ENCODE data around the gene CEP112. TPM values are rescaled to one million over a fixed set of nuclear protein-coding genes. Genes with fewer than 3 reads are reported as not detected.

Gene CEP112
- total RNA-seq, 1 donor from 2014 or later, result 3.8 TPM

- ChIA-PET CTCF (no interaction called here), POLR2A (no interaction called here)
- Mint-ChIP-seq H3K27ac (no peak overlapping the region), H3K27me3 (no peaks in the 10 kb centered on the region), H3K4me3 (no peak overlapping the region), H3K4me1 (no peaks in the 10 kb centered on the region), H3K36me3 (ENCODE audit: low read depth) (no peaks in the 10 kb centered on the region), H3K9me3 (peaks cover 3% of the 10 kb centered on the region)
- ATAC-seq (ENCODE audit: low read depth), result no peak
- no peak for TF ChIP-seq CTCF (IDR thresholded peaks at IDR 0.05)
- no peak for DNase-seq
- intact Hi-C loops (cut with micrococcal nuclease), result no loop called here
Measured at GRCh38 chr17:65941356-65941899, 250.5 kb downstream of the CEP112 start.

GRCh38 chr17:65936013-65936412 lies 255.9 kb downstream of the CEP112 start:
- Mint-ChIP-seq H3K36me3 (ENCODE audit: low read depth) (no peaks in the 10 kb centered on the region), H3K4me3 (no peak overlapping the region), H3K27ac (no peak overlapping the region), H3K27me3 (no peaks in the 10 kb centered on the region), H3K9me3 (peaks cover 20% of the 10 kb centered on the region), H3K4me1 (peaks cover 6% of the 10 kb centered on the region)
- no peak for TF ChIP-seq CTCF (IDR thresholded peaks at IDR 0.05)
- intact Hi-C loops (cut with micrococcal nuclease), result no loop called here
- no peak for DNase-seq
- ChIA-PET CTCF (no interaction called here), POLR2A (no interaction called here)
- no peak for ATAC-seq (ENCODE audit: low read depth)

- DNase-seq (no peak), ATAC-seq (ENCODE audit: low read depth) (no peak)
- H3K9me3 Mint-ChIP-seq, result peaks cover 17% of the 10 kb centered on the region
- TF ChIP-seq CTCF (IDR thresholded peaks at IDR 0.05), result no peak
- H3K27me3 Mint-ChIP-seq, result no peaks in the 10 kb centered on the region
- ChIA-PET POLR2A (no interaction called here), CTCF (no interaction called here)
- intact Hi-C loops (cut with micrococcal nuclease), result no loop called here
- no peak overlapping the region for H3K27ac Mint-ChIP-seq
- H3K4me3 Mint-ChIP-seq, result no peak overlapping the region
- H3K4me1 Mint-ChIP-seq, result peaks cover 6% of the 10 kb centered on the region
- no peaks in the 10 kb centered on the region for H3K36me3 Mint-ChIP-seq (ENCODE audit: low read depth)
Measured at GRCh38 chr17:65933290-65933689, 258.6 kb downstream of the CEP112 start.

- DNase-seq (no peak), ATAC-seq (ENCODE audit: low read depth) (no peak)
- Mint-ChIP-seq H3K9me3 (peaks cover 17% of the 10 kb centered on the region), H3K36me3 (ENCODE audit: low read depth) (no peaks in the 10 kb centered on the region), H3K27me3 (no peaks in the 10 kb centered on the region), H3K27ac (no peak overlapping the region), H3K4me3 (no peak overlapping the region), H3K4me1 (peaks cover 6% of the 10 kb centered on the region)
- intact Hi-C loops (cut with micrococcal nuclease), result no loop called here
- POLR2A ChIA-PET, result no interaction called here
- CTCF ChIA-PET, result no interaction called here
- no peak for TF ChIP-seq CTCF (IDR thresholded peaks at IDR 0.05)
Measured at GRCh38 chr17:65931246-65932149, 260.4 kb downstream of the CEP112 start.

GRCh38 chr17:65930140-65930730 lies 261.7 kb downstream of the CEP112 start:
- Mint-ChIP-seq H3K4me1 (peaks cover 6% of the 10 kb centered on the region), H3K36me3 (ENCODE audit: low read depth) (no peaks in the 10 kb centered on the region), H3K27ac (no peak overlapping the region), H3K27me3 (no peaks in the 10 kb centered on the region), H3K9me3 (peaks cover 17% of the 10 kb centered on the region), H3K4me3 (no peak overlapping the region)
- intact Hi-C loops (cut with micrococcal nuclease), result no loop called here
- TF ChIP-seq CTCF (IDR thresholded peaks at IDR 0.05), result no peak
- POLR2A ChIA-PET, result no interaction called here
- DNase-seq, result no peak
- CTCF ChIA-PET, result no interaction called here
- no peak for ATAC-seq (ENCODE audit: low read depth)

All from activated B cell treated with CpG ODN at 0.5 μM for 24 hours (primary cell).